GM19239 (cell line): Measurements from ENCODE around the gene BCL11B.
"Not testable (repeated sequence)": the region's sequence is repeated elsewhere in the genome, so short reads cannot be mapped to it uniquely, and the experiment has no call there.

Source experiments
- DNase-seq: peaks from one replicate; pipeline ENCODE4 v3.0.0; 2011; ENCODE audit warnings: low spot score; ENCODE audit not compliant: insufficient read length
- FAIRE-seq: peaks from 2 replicates; lab custom pipeline; 2011; peaks lifted over from hg19 to GRCh38; lab: Jason Lieb, UNC

The BCL11B gene

DNA sequence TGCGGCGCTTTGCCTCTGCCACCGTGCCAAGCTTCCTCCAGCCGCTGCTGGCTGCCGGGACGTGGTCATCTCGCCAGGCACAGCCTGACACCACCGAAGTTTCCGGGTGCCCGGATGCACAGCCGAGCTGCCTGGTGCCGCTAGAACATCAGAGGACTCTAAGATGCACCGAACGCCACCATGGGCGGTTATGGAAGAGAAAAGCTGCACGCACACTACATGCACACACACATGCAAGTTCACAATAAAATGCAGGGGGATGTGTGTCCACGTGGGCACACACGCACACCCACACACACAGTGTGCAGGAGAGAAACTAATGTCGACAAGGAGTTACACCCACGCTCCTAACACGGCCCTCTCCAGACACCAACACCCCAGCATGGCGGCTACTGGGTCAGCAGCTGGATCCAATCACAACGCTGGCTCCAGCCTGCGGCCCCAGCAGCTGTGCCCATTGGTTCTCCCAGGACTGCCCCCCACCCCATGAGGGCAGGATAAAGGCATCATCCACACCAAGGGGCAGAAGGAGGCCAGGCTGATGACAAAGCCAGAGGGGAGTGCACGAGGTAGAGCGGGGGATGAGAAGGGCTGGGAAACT lies 82.7 kb downstream of the BCL11B start:
- no peak for FAIRE-seq
- no peak for DNase-seq

DNA sequence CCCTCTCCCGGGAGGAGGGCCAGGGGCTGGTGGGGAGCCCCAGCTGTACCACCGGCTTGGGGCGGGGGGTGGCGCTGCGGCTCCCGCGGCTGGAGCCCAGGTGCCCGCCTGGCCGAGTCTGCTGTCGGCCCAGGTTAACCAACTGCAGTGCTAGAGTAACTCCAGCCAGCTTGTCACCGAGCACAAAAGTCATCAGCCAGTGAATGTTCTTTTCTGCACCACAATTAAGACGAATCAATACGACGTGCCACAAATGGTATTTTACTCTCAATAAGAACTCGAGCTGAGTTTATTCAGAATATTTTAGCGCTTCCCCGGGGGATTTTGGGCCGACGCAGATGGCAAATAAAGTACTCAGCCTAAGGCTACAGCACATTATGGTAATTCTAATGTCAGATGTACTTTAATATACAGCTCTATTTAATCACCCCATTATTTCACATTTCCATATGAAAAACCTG lies 83.2 kb downstream of the BCL11B start:
- no peak for FAIRE-seq
- DNase-seq, result no peak

DNA sequence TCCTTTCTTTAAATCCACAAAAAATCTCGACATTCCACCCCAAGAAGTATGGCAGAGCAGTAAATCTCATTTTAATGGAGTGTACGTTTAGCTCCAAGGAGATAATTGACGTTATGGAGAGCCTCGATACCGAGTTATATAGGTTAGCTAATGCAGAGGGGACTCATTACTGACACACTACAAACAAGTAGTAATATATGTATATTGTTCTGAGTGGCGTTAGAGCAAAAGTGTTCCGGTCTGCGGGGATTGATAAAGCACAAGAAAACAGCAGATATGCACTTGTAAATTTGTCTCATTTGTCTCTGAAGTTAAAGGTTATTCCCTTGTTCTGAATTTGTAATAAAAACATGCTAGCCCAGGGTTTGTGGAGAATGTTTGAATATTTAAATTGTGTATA lies 84.1 kb downstream of the BCL11B start:
- FAIRE-seq (no peak), DNase-seq (no peak)

DNA sequence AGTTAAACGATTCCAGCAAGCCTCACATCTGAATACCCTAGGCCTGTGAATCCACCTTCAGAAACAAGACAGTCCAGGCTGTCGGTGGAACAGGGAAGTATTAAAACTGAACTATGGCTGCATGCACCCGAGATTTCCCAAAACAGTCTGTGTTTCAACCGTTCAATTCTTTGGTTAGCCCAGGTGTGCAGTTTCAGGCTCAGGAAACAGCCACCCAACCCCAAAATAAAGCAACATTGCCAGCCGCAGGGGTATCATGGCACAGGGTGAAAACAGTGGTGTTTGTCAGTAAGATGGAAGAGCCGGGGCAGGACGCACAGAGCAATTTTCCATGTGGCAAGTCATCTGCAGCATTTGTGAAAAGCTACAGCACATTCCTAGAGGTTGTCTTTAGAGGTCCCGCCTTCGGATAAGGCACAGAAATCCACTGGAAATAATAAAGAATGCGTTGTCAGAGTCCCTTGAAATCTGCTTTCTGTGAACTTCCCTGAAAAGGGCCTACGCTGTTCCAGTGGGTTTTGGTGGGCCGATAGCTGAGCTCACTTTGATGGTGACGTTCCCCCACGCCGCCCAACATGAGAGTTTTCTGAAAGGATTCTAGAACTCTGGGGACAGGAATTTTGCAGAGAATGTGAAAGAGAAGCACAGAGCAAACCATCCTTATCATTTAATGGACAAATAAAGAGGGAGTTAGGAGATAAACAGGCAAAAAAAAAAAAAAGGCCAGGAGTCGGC lies 84.9 kb downstream of the BCL11B start:
- DNase-seq (no peak), FAIRE-seq (no peak)

DNA sequence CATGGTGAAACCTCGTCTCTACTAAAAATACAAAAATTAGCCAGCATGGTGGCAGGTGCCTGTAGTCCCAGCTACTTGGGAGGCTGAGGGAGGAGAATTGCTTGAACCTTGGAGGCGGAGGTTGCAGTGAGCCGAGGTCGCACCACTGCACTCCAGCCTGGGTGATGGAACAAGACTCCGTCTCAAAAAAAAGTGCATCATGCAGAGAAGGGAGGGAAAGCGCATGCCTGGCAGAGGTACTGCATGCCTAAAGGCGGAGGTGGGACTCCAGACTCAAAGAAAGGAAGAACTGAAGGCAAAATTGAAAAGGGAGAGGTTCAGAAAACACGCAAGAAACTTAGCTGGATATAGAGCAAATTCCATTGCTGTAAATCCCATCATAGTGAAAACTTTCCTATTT lies 85.7 kb downstream of the BCL11B start:
- not testable (repeated sequence) for DNase-seq

GRCh38 chr14:99185436-99186068 lies 86.4 kb downstream of the BCL11B start:
- DNase-seq (no peak), FAIRE-seq (no peak)

More for the DNA sequence above, 85.7 kb downstream of the BCL11B start:
- FAIRE-seq, result not testable (repeated sequence)

- DNase-seq (no peak), FAIRE-seq (no peak)
Observed at GRCh38 chr14:99183716-99184115, 88.3 kb downstream of the BCL11B start.

DNA sequence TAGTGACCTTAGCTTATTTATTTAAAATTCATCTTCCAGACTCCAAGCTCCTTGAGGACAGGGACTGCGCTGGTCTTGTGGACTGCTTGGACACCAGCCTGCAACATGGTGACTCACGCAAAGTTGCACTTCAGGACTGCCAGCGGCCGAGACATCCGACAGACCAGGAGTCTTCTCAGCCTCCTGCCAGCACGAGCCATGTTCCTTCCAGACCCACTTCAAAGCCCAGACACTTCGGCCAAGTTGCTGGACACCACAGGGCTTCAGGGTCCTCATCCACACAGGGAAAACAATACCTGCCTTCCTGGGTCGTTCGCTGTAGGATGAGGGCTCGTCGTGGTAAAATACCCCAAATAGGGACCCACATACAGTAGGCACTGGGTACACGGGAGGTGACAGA lies 88.7 kb downstream of the BCL11B start:
- FAIRE-seq (no peak), DNase-seq (no peak)

DNA sequence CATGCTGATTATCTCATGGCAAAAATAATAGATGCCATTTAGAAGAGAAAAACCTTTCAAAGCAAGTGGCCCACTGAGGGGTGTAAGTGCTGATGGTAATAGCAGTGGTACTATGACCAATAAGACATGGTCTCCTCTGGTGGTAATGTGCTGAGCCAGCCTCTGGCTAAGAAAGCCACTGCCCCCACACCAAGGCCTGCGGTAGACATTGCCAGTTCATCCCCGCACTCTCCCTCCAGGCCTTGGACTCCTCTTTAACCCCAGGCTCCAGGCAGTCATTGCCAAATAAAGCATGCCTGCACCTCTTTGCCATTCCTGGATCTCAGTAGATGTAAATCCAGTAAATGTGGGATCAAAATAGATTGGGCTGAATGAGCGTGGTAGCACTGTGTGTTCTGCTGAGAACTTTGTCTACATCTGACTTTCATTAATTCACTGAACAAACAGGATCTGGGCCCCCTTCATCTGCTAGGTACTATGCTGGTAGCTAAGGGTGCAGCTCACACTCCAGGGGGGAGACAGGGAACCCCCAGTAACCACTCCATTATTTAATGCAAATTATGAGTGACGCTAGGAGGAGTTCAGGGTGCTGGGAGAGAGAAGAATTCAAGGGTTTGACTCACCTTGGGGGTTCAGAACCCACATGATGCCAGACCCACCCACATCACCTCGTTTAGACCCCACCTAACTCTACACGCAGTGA lies 89.3 kb downstream of the BCL11B start:
- DNase-seq (no peak), FAIRE-seq (no peak)

- DNase-seq, result no peak
- no peak for FAIRE-seq
Observed at GRCh38 chr14:99181804-99182520, 90.0 kb downstream of the BCL11B start.

- FAIRE-seq (no peak), DNase-seq (no peak)
Observed at GRCh38 chr14:99181241-99181640, 90.8 kb downstream of the BCL11B start.

- DNase-seq (no peak), FAIRE-seq (no peak)
Observed at GRCh38 chr14:99179946-99180345, 92.1 kb downstream of the BCL11B start.

GRCh38 chr14:99179506-99179905 lies 92.5 kb downstream of the BCL11B start:
- DNase-seq (no peak), FAIRE-seq (no peak)

DNA sequence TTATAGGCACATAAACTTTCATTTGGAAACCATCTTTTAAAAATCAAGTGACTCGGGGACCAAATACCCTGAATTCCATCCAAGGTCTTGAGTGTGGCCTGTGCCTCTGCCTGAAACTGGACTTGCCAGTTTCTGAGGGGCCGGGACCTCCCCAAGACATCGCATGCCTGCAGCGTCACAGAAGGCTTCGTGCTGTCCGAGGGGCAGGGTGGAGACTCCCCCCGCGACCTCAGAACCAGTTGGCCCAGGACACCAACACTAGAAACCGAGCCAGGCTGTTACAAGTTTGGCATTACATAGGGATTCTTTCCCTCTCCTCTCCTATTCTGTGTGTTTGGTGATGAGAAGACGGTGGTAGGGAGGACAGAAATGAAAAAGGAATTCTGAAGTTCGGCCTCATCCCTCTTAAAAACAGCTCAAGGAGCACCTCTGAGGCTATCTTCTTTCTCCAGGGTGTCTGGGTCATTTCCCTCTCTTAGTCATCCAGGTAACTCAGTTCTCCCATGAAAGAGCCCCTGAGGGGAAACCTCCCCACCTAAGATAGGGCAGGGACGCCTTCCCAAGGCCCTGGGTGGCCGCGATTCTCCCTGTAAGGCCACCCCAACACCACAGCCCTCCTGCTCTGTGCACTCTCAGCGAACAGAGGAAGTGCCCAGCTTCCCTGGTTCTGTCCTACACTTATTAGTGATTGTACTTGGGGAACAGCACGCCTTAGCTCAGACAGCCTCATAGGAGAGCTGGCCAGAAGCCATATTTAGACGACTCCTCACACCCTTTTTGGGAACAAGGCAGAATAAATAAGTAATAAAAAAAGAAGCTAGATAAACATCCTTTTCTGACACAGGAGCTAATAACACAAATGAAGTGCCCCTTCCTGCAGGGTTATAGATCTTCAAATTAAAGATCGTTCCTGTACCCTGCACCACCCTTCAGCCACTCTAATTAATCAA lies 93.8 kb downstream of the BCL11B start:
- FAIRE-seq (no peak), DNase-seq (no peak)

GRCh38 chr14:99177046-99177655 lies 94.8 kb downstream of the BCL11B start:
- DNase-seq (no peak), FAIRE-seq (no peak)

- DNase-seq (no peak), FAIRE-seq (no peak)
Observed at GRCh38 chr14:99176156-99176945, 95.6 kb downstream of the BCL11B start.

- DNase-seq, result no peak
- FAIRE-seq, result no peak
Observed at GRCh38 chr14:99175331-99176155, 96.5 kb downstream of the BCL11B start.
